HL-60/S4 (cell line): ENCODE measurements around the gene TERC.
"Not testable (repeated sequence)": the region's sequence is repeated elsewhere in the genome, so short reads cannot be mapped to it uniquely, and the experiment has no call there.

Source experiments
- in situ Hi-C: fragments of 300-500 bp; cut with MboI; formaldehyde crosslinking; loops from 2 replicates; pipeline ENCODE4 v1.14.3; 2022; ENCODE audit warnings: low sequenced_read_pairs

Gene TERC

DNA sequence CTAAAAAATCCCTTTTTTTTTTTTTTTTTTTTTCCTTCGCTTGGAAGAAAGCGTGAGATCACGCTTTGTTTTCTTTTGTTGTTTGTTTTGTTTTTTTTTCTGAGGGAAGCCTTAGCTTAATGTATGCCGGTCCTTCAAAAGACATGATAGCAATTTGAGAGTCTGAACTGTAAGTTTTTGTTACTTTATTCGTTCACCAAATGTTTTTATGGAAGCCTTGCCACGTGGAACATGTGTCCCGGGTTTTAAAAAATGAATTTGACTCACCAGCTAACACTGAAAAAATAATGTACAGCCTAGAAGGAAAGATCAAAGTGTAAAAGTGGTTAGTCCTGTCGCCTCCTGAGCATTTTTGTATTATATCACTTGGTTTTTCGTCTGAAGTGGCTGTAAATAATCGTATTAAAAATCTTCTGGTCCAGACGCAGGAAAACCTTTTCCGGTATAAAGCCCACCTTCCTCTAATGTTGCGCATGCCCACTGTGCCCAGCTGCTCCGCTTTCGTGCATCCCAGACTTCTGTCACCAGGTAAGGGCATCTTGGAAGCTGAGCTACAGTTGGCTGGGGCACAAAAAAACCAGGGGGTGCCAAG is 7.5 kb upstream of the TERC start:
- in situ Hi-C loops = no loop called here

DNA sequence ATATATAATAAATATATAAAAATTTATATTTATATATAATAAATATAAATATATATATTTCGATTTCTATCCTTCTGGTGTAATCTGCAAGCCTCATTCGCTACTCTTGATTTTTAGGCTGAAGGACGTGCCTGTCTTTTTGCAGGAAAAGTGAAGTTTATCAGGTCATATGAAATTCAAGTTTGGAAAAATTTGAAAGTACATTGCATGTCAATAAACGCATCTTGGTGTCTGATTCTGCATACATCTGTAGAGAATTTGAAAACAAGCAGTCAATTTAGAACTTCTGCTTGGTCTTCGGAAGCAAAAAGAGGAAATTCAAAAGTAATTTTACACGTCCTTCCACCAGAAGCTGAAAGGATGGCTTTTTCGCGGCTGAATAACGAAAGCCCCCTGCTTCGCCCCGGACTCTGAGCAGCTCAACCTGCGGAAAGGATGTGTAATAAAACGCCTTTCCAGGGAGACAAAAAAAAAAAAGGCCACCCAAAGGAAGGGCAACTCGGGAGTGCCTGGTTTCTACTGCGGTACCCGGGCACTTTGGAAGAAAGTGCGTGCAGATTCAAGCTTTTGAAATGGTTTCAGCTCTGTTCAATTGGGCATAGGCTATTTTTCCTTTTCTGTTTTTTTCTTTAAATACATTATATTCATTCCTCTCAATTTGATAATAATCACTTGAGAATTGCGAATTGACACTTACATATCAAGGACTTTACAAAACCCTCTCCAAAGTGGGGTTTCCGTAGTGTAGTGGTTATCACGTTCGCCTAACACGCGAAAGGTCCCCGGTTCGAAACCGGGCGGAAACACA is 6.8 kb upstream of the TERC start:
- in situ Hi-C loops = no loop called here

DNA sequence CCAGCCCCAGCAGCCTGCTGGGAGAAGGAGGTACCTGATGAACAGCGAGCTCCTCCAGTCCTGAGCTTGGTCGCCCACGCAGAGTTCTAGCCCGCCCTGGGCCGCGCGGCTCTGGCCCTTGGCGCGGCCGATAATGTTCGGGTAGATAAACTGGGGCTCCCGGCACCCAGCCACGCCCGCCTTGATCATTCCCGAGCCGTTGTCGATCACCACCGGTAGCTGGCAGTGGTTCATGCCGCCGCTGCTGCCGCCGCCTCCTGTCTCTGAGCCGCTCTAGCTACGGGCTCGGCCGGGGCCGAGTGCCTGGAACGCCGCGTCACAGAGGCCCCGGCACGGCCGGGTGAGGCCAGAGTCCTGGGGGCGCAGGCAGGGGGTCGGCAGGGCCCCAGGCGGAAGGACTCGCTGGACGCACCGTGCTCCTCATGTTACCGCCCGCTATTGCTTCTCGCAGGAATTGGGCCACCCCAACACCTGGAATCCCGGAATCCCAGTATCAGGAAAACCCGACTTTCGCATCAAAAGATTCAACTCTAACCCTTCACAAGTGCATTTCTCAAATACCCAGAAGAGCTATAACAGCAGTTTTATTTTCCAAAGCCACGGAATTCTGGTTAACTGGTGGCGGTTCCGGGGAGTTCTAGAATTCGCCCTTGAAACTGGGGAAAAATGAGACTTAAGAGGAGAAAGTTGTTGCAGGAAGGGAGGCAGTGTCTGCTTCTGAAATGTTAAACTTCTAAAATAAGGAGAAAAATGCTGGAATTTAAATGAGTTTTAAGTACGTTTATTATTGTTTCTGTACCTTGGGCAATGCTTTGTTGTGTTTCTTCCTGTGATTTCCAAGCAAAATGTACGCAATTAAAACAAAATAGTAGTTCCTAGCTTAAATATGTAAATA is 4.7 kb upstream of the TERC start, which contains the start of gene ACTRT3:
Gene ACTRT3 (minus strand): TSS at position 275 of the 895 bp plus-strand sequence. CDS start 41 bp downstream, at position 234.
- in situ Hi-C loops = no loop called here

DNA sequence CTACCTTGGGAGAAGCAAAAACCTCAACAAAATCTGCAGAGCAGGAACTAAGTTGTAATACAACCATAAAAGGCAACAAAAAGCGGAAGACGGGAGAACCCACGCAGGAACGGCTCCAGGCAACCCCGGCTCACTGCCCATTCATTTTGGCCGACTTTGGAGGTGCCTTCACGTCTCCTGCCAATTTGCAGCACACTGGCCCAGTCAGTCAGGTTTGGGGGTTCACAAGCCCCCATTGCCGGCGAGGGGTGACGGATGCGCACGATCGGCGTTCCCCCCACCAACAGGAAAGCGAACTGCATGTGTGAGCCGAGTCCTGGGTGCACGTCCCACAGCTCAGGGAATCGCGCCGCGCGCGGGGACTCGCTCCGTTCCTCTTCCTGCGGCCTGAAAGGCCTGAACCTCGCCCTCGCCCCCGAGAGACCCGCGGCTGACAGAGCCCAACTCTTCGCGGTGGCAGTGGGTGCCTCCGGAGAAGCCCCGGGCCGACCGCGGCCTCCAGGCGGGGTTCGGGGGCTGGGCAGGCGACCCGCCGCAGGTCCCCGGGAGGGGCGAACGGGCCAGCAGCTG is 463 bp downstream of the TERC start:
- in situ Hi-C loops = no loop called here

DNA sequence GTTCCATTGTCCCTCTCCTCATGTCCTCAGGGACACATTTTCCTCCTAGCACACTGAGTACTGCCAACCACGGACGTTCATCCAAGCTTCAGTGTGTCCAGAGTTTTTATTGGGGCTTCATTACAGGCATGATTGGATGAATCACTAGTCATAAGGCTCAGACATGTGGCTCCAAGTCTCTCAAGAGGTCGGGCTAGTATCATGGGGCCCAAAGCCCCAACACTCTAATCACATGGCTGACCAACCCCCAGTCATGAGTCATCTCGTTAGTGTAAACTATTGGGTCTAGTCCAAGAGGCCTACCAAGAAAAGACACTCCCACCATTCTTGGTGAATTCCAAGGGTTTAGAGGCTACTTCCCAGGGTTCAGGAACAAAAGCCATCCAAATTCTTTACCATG is 4.4 kb downstream of the TERC start:
- in situ Hi-C loops = no loop called here

DNA sequence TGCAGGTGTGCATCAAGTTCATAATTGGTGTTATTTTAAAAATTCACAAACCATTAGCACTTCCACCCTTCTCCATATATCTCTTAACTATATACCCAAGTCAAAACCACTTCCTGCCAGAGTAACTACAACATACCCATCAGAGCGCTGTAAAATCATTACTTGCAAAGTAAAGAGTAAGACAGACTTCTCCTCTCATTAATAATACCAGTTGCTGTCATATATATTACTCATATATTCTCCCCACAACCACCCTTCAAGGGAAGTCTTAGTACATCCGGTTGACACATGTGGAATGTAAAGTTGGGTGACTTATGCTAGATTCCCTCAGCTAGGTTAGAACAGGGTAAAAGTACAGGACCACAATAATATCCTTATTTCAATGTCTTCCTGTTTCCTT is 5.6 kb downstream of the TERC start:
- in situ Hi-C loops = no loop called here

DNA sequence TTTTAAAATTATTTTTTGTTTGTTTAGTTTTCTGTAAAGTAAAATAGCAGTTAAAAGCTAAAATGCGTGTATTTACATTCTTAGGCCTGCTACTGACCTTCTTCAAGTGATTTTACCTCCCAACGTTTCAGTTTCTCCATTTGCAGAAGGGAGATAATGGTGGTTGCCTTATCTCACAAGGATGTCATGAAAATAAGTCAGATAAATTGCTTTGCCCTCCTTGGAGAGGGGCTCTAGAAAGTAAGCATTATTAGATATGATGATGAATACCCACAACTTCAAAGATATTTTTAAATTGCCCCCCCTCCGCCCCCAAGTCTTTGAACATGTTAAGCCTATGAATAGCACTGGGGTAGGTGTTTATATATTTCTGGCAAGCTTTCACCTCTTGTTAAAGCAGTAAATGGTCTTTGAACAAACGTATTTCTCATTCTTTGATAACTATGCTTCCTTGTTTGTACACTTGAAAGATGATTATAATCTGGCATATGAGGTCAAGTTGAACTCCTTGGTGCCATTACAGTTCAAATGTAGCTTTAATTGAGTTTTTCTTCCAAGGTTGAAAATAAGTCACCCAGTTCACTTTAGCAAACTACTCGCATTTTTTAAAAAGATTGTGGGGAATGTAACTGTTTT is 6.4 kb downstream of the TERC start:
- in situ Hi-C loops = no loop called here

DNA sequence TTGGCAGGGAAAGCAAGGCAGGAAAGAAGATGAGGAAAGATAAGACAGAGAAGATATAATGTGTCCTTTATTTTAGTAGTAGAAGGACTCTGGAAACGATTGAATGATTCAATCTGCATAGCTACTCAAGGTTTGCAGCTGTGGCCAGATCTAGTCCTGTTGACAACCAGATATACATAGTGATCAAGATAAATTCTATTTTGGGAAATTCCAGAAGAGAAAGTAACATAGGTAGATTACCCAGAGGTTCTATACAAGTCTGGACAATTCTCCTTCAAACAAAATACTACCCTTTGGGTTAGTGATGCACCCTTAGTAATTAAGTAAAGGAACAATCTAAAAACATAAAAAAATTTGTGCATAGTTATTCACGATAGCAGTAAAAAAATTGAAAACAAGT is 9.4 kb downstream of the TERC start:
- in situ Hi-C loops = no loop called here

DNA sequence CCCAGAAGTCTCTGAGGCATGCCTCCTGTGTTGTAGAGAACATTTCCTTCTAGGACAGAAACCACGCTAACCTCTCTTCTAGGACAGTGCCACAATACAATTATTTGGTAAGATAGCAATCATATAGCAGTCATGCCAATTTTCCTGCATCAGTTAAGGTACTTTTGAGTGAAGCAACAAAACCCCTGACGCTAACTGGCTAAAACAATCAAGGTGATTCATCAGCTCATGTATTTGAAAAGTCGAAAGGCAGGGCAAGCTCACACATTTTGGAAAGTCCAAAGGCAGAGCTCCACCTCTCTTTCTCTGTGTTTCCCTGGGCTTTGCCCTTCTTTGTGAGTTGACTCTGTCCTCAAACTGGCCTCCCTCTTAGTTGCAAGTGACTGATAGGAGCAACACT is 10.1 kb downstream of the TERC start:
- in situ Hi-C loops = no loop called here

DNA sequence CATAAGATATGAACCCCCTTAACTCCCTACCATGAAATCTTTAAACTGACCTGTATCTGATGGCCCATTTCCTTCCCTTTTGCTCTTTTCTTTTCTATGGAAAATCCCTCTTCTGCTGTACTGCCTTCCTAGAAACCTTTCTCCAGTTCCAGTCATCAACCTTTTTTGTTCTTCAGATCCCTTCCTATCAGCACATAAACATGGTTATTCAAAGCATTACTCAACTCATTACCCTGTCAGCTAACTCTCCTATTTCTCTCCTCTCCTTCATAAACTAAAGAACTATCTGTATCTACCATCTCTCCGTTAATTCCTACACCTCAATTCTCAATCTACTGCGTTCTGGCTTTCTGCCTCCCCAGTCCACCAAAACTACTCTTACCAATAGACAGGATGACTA is 13.0 kb downstream of the TERC start:
- in situ Hi-C loops = no loop called here

DNA sequence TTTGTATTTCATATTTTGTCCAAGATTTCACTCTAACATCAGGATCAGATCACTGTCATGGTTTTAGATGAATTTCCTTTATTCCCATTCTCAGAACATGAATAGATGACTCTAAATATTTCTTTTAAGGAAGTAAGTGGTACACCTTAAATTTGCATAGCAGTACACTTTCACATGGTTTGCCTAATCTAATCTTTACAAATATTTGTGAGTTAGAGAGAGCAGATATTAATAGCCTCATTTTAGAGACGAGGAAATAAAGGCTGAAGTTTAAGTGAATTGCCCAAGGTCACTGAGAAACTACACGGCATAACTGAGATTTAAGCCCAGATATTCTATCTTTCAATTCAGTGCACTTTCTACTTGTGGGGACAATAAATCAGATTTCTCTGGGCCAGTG is 14.2 kb downstream of the TERC start:
- in situ Hi-C loops = no loop called here

DNA sequence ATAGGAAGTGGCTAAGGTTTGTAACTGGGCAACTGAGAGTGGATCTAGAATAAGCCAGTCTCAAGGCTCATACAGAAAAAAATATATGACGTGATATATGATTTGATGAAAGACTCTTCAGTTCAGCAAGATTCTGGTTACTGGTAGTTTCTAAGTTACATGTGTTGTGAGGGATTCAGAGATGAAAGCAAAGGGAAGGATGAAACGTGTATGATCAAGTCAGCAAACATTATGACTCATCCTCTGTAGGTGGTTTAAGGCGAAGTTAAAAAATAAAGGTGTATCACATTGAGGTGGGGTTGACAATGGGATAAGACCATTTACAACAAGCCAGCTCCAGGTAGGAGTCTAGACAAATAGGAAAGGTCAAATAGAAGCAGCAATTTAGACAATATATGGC is 16.2 kb downstream of the TERC start:
- in situ Hi-C loops = no loop called here

DNA sequence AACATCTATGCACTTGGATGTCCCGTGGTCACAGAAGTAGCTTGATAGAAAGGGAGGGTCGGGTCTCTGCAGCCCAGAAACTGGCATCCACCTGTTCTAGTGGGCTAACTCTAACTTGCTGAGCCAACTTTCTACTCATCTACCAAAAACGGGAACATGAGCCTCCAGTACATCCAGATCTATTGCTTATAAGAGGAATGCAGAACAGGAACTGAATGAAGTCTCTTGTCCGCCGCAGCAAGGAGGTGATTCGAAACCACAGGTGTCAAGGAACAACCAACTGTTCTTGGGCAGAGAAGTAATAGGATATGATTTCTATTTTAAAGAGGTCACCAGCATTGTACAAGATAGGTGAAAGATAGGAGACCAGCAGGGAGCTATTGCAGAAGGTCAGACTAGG is 17.9 kb downstream of the TERC start:
- in situ Hi-C loops = no loop called here

DNA sequence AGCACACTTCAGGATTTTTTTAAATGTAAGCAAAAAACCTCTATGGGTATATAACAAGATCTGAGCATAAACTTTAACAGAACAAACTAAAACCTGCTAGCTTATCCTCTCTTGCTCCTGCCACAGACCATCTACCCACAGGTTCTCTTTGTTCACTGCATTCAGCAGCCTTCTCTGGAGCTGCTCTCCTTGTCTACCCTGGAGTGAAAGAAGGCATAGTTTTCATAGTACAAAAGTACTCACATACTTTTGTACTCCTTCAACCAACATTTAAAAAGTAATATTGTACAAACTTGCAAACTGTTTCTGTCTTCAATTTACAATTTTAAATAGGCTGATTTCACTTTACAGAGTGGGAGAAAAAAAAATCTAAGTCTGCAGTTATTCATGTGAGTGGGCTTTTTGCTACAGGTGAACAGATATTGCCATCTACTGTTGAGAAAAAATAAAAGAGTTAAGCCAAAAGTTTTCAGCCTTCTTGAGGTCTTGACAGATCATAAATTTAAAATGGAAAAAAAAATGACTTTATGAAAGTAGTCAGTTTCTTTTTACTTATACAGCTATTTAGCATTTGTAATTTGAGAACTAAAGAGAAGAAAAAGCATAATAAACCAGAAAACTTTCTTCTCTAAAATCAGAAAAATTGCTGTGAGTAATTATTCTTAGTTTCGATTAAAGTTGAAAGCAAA is 20.4 kb downstream of the TERC start:
- in situ Hi-C loops = no loop called here

DNA sequence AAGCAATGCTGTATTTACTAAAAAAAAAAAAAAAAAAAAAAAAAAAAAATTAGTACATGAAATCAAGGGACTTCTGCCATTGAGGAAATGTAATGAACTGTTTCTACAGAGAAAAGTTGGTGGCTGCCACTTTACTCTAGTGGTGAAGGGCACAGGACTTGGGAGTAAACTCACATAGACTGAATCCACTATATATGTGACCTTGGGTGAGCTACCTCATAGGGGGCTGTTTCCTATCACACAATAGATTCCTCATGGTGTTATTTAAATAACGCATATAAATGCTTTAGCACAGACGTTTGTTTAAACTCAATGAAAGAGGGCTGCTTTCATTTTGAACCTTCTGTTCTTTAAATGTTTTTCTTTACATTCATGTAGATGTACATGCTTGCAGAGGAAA is 25.8 kb downstream of the TERC start:
- in situ Hi-C loops = no loop called here

DNA sequence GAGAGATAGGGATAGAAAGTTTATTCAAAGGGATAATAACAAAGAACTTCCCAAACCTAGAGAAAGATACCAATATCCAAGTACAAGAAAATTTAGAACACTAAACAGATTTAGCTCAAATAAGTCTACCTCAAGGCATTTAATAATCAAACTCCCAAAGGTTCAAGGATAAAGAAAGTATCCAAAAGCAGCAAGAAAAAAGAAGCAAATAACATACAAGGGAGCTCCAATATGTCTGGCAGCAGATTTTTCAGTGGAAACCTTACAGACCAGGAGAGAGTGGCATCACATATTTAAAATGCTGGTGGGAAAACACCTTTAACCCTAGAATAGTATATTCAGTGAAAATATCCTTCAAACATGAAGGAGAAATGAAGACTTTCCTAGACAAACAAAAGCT is 33.0 kb downstream of the TERC start:
- in situ Hi-C loops = not testable (repeated sequence)

DNA sequence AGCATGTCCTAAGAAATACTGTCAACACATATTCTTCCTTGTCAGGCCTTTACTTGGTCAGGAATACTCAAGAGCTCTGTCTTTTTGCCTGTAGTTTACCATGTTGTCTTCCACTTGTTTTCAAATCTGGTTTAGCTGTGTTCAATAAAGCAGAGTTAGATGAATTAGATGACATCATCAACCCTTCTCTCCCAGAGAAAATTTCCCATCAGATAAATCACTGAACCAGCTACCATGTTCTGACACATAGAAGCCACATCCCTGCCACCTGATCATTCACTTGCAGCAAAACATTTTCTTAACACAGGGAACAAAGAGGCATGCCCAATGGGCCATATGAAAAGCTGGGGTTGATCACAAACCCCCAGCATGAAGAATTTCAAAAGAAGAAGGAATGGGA is 42.1 kb downstream of the TERC start:
- in situ Hi-C loops = no loop called here

DNA sequence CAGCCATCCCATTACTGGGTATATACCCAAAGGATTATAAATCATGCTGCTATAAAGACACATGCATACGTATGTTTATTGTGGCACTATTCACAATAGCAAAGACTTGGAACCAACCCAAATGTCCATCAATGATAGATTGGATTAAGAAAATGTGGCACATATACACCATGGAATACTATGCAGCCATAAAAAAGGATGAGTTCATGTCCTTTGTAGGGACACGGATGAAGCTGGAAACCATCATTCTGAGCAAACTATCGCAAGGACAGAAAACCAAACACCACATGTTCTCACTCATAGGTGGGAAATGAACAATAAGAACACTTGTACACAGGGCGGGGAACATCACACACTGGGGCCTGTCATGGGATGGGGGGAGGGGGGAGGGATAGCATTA is 46.4 kb downstream of the TERC start:
- in situ Hi-C loops = not testable (repeated sequence)
